Peyer's patch (tissue), 4 donors: ENCODE measurements around the gene ARSG.

ENCODE experiments used
- CTCF ChIP-seq, 6 experiments: fragments of 450-650 bp in 4 of 6; fragments of 200-600 bp in 2 of 6; sonication (generic) in 1 of 6; IDR thresholded peaks; one replicate each; pipeline ENCODE4 v1.5.1; 2017 to 2019; ENCODE audit warnings: antibody characterized with exemption in 6 of 6, mild to moderate bottlenecking in 3 of 6, moderate library complexity in 1 of 6
- POLR2A ChIP-seq, 2 donors: fragments of 450-650 bp; IDR thresholded peaks; one replicate each; pipeline ENCODE4 v1.5.1; 2017; ENCODE audit warnings: antibody characterized with exemption in 2 of 2, mild to moderate bottlenecking in 2 of 2, moderate library complexity in 2 of 2

- TF ChIP-seq CTCF (IDR thresholded peaks at IDR 0.05) (no peak), POLR2A (IDR thresholded peaks at IDR 0.05) (no peak)
These were observed 23.7 kb downstream of the ARSG start for GRCh38 chr17:68314916-68315535.
